ENCODE data around the gene MTAP. TPM values are rescaled to one million over a fixed set of nuclear protein-coding genes. Genes with fewer than 3 reads are reported as not detected.

MTAP gene
- total and polyA plus RNA-seq, 2 donors (not counting 1 experiment from before 2014, with no cell fraction given): 9.8 to 38.4 TPM

GRCh38 chr9:21815643-21816042 is 13.2 kb downstream of the MTAP start:
- no peak overlapping the region for H3K9ac ChIP-seq (ENCODE audit: low read length)
- CTCF ChIA-PET: interaction anchor here (0.6 to 12.8 kb wide), 6 partner anchors 193 to 637 kb away, joined by 3 to 217 read pairs (median 14); partner anchors contain the start of gene CDKN2B
- intact Hi-C loops (cut with micrococcal nuclease): loop anchor here (2.0 kb wide), 1 partner anchor 423 kb away; no protein-coding TSS in a partner anchor
- no peak overlapping the region for H3K4me3 ChIP-seq (ENCODE audit: control extremely low read depth in 1 of 5, extremely low read depth in 1 of 5, insufficient read depth in 1 of 5, low read depth in 2 of 5, low read length in 4 of 5)
- H3K9me3 ChIP-seq (ENCODE audit: control extremely low read depth in 1 of 3, control insufficient read depth in 2 of 3, insufficient read depth in 1 of 3, low read length in 2 of 3): no peaks in the 10 kb centered on the region
- peaks cover 0 to 41% of the 10 kb centered on the region in 2 experiments for H3K36me3 ChIP-seq (replicated peaks in 1 of 2; ENCODE audit: control extremely low read depth in 1 of 2, control insufficient read depth in 1 of 2, extremely low read depth in 1 of 2, insufficient read depth in 2 of 2, low read length in 1 of 2)
- no peak for ATAC-seq (ENCODE audit: low read depth)
- peaks cover 6 to 7% of the 10 kb centered on the region in 2 donors for H3K4me1 ChIP-seq (ENCODE audit: control insufficient read depth in 2 of 2, insufficient read depth in 2 of 2, low read length in 2 of 2)
- no peak overlapping the region for H3K4me2 ChIP-seq (replicated peaks; ENCODE audit: low read depth, low read length, poor library complexity, severe bottlenecking)
- DNase-seq: no peak
- peaks cover 17% of the 10 kb centered on the region for H4K20me1 ChIP-seq (ENCODE audit: control insufficient read depth, insufficient read depth, low read length, poor library complexity, severe bottlenecking)
- no peak overlapping the region for H2AFZ ChIP-seq (ENCODE audit: insufficient read depth, low read depth, low read length, poor library complexity, severe bottlenecking)
- peaks cover 11% of the 10 kb centered on the region for H3K4me1 Mint-ChIP-seq
- no CpG with 5 or more reads among the region's 3 CpGs for whole genome bisulfite sequencing (ENCODE audit: insufficient coverage)
- peaks cover 51% of the 10 kb centered on the region for H3K79me2 ChIP-seq (ENCODE audit: control insufficient read depth, insufficient read depth, low read length)
- no peak overlapping the region for H3K27ac Mint-ChIP-seq
- no peak overlapping the region for H3K4me3 Mint-ChIP-seq
- no peaks in the 10 kb centered on the region for H3K27me3 Mint-ChIP-seq
- H3K27me3 ChIP-seq (replicated peaks in 1 of 4; ENCODE audit: control extremely low read depth in 1 of 4, control insufficient read depth in 3 of 4, insufficient read depth in 4 of 4, low read length in 3 of 4): no peaks in the 10 kb centered on the region
- no peaks in the 10 kb centered on the region for H3K9me3 Mint-ChIP-seq (ENCODE audit: insufficient read depth)
- no peak for TF ChIP-seq EZH2 (IDR thresholded peaks at IDR 0.05; ENCODE audit: borderline replicate concordance, insufficient read depth, low read depth, low read length, poor library complexity, severe bottlenecking)
- TF ChIP-seq, protein P1, sequence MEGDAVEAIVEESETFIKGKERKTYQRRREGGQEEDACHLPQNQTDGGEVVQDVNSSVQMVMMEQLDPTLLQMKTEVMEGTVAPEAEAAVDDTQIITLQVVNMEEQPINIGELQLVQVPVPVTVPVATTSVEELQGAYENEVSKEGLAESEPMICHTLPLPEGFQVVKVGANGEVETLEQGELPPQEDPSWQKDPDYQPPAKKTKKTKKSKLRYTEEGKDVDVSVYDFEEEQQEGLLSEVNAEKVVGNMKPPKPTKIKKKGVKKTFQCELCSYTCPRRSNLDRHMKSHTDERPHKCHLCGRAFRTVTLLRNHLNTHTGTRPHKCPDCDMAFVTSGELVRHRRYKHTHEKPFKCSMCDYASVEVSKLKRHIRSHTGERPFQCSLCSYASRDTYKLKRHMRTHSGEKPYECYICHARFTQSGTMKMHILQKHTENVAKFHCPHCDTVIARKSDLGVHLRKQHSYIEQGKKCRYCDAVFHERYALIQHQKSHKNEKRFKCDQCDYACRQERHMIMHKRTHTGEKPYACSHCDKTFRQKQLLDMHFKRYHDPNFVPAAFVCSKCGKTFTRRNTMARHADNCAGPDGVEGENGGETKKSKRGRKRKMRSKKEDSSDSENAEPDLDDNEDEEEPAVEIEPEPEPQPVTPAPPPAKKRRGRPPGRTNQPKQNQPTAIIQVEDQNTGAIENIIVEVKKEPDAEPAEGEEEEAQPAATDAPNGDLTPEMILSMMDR (IDR thresholded peaks at IDR 0.05): no peak
- no peak overlapping the region for H3K27ac ChIP-seq (ENCODE audit: low read length in 2 of 2)
- POLR2A ChIA-PET: no interaction called here

DNA sequence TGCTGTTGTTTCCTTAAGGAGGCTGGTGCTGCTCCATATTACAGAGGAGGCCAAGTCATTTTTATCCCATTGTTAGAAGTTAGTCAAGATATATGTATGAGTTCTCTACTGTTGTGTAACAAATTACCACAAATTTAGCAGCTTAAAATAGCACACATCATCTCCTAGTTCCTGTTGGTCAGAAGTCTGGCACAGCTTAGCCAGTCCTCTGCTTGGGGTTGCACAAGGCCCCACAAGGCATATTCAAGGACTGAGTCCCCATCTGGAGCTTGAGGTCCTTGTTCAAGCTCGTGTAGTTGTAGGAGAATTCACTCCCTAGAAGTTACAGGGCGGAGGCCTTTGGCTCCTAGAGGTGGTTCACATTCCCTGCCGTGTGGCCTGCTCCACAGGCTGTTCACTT is 14.7 kb downstream of the MTAP start:
- CTCF ChIA-PET: interaction anchor here (0.8 to 12.8 kb wide), 14 partner anchors 8 to 635 kb away, joined by 3 to 217 read pairs (median 3); partner anchors contain the start of gene CDKN2B
- peaks cover 17% of the 10 kb centered on the region for H4K20me1 ChIP-seq (ENCODE audit: control insufficient read depth, insufficient read depth, low read length, poor library complexity, severe bottlenecking)
- intact Hi-C loops (cut with micrococcal nuclease): no loop called here
- TF ChIP-seq, protein P1 (IDR thresholded peaks at IDR 0.05): no peak
- TF ChIP-seq EZH2 (IDR thresholded peaks at IDR 0.05; ENCODE audit: borderline replicate concordance, insufficient read depth, low read depth, low read length, poor library complexity, severe bottlenecking): no peak
- H3K9ac ChIP-seq (ENCODE audit: low read length): no peak overlapping the region
- peaks cover 0 to 40% of the 10 kb centered on the region in 2 experiments for H3K36me3 ChIP-seq (replicated peaks in 1 of 2; ENCODE audit: control extremely low read depth in 1 of 2, control insufficient read depth in 1 of 2, extremely low read depth in 1 of 2, insufficient read depth in 2 of 2, low read length in 1 of 2)
- POLR2A ChIA-PET: no interaction called here
- Mint-ChIP-seq H3K4me3 (no peak overlapping the region), H3K4me1 (peaks cover 14% of the 10 kb centered on the region), H3K27ac (no peak overlapping the region), H3K9me3 (ENCODE audit: insufficient read depth) (no peaks in the 10 kb centered on the region), H3K27me3 (no peaks in the 10 kb centered on the region)
- H3K9me3 ChIP-seq (ENCODE audit: control extremely low read depth in 1 of 3, control insufficient read depth in 2 of 3, insufficient read depth in 1 of 3, low read length in 2 of 3): no peaks in the 10 kb centered on the region
- H3K4me2 ChIP-seq (replicated peaks; ENCODE audit: low read depth, low read length, poor library complexity, severe bottlenecking): no peak overlapping the region
- no peak overlapping the region for H2AFZ ChIP-seq (ENCODE audit: insufficient read depth, low read depth, low read length, poor library complexity, severe bottlenecking)
- no peak overlapping the region for H3K27ac ChIP-seq (ENCODE audit: low read length in 2 of 2)
- no peaks in the 10 kb centered on the region for H3K27me3 ChIP-seq (replicated peaks in 1 of 4; ENCODE audit: control extremely low read depth in 1 of 4, control insufficient read depth in 3 of 4, insufficient read depth in 4 of 4, low read length in 3 of 4)
- WGBS (ENCODE audit: insufficient coverage): 95% methylated on average over 3 of the region's 3 CpGs
- DNase-seq: no peak
- peaks cover 6 to 7% of the 10 kb centered on the region in 2 donors for H3K4me1 ChIP-seq (ENCODE audit: control insufficient read depth in 2 of 2, insufficient read depth in 2 of 2, low read length in 2 of 2)
- ATAC-seq (ENCODE audit: low read depth): no peak
- H3K4me3 ChIP-seq (ENCODE audit: control extremely low read depth in 1 of 5, extremely low read depth in 1 of 5, insufficient read depth in 1 of 5, low read depth in 2 of 5, low read length in 4 of 5): no peak overlapping the region
- H3K79me2 ChIP-seq (ENCODE audit: control insufficient read depth, insufficient read depth, low read length): peaks cover 51% of the 10 kb centered on the region

Measured in B cell (primary cell).